WTC11 (cell line): ENCODE results near the gene EIF2S1. TPM values are rescaled to one million over a fixed set of nuclear protein-coding genes. Genes with fewer than 3 reads are reported as not detected.

Source experiments
- ATAC-seq: fragments of 200-7000 bp; cut with Tn5 transposase; 2 replicates; pipeline ENCODE4 v1.10.0; 2021; ENCODE audit warnings: mild to moderate bottlenecking, moderate library complexity
- CTCF ChIA-PET: fragments of 300-600 bp; sonication (Branson Sonifier 250); formaldehyde crosslinking; loops from one replicate; lab custom pipeline; 2021; ENCODE audit warnings: antibody characterized with exemption; lab: Charles Lee
- POLR2A ChIA-PET: fragments of 350-600 bp; sonication (Branson Sonifier 250); formaldehyde crosslinking; loops from one replicate; lab custom pipeline; 2021; ENCODE audit warnings: antibody characterized with exemption; lab: Charles Lee
- DNase-seq: peaks from one replicate; pipeline ENCODE4 v3.0.0; 2021; ENCODE audit warnings: low spot score
- H3K27ac Mint-ChIP-seq: 2 replicates; pipeline ENCODE4 v1.8.0; 2021; ENCODE audit warnings: mixed read lengths
- H3K27me3 Mint-ChIP-seq: 2 replicates; pipeline ENCODE4 v1.8.0; 2021; ENCODE audit warnings: low read depth, mild to moderate bottlenecking, moderate library complexity, mixed read lengths
- H3K36me3 Mint-ChIP-seq: 2 replicates; pipeline ENCODE4 v1.8.0; 2021; ENCODE audit warnings: mixed read lengths
- H3K4me1 Mint-ChIP-seq: 2 replicates; pipeline ENCODE4 v1.8.0; 2022; ENCODE audit warnings: mixed read lengths
- H3K4me3 Mint-ChIP-seq: 2 replicates; pipeline ENCODE4 v1.8.0; 2021; ENCODE audit warnings: mild to moderate bottlenecking, moderate library complexity, mixed read lengths
- H3K9me3 Mint-ChIP-seq: 2 replicates; pipeline ENCODE4 v1.8.0; 2021; ENCODE audit warnings: mixed read lengths
- ARID4B ChIP-seq: sonication (generic); formaldehyde crosslinking; IDR thresholded peaks from 2 replicates; pipeline ENCODE4 v1.8.0; 2023; ENCODE audit warnings: missing genetic modification reagents, mild to moderate bottlenecking, borderline replicate concordance
- ATF6 ChIP-seq: sonication (generic); formaldehyde crosslinking; IDR thresholded peaks from 2 replicates; pipeline ENCODE4 v1.8.1; 2023; ENCODE audit warnings: mild to moderate bottlenecking, missing genetic modification reagents
- E2F1 ChIP-seq: sonication (generic); formaldehyde crosslinking; IDR thresholded peaks from 2 replicates; pipeline ENCODE4 v1.8.0; 2022; ENCODE audit warnings: mild to moderate bottlenecking, missing genetic modification reagents
- E2F4 ChIP-seq: sonication (generic); formaldehyde crosslinking; IDR thresholded peaks from 2 replicates; pipeline ENCODE4 v1.8.1; 2022; ENCODE audit warnings: low read depth, mild to moderate bottlenecking, moderate library complexity, missing genetic modification reagents, borderline replicate concordance
- FOXK1 ChIP-seq: sonication (generic); formaldehyde crosslinking; IDR thresholded peaks from 2 replicates; pipeline ENCODE4 v1.8.0; 2022; ENCODE audit warnings: mild to moderate bottlenecking, moderate library complexity, missing genetic modification reagents
- FOXP1 ChIP-seq: sonication (generic); formaldehyde crosslinking; IDR thresholded peaks from 2 replicates; pipeline ENCODE4 v1.8.0; 2022; ENCODE audit warnings: missing genetic modification reagents, mild to moderate bottlenecking, moderate library complexity, borderline replicate concordance
- IRF2 ChIP-seq: sonication (generic); formaldehyde crosslinking; IDR thresholded peaks from 2 replicates; pipeline ENCODE4 v1.8.0; 2022; ENCODE audit warnings: low read depth, missing genetic modification reagents, borderline replicate concordance
- MLX ChIP-seq: sonication (generic); formaldehyde crosslinking; IDR thresholded peaks from 2 replicates; pipeline ENCODE4 v1.8.1; 2023; ENCODE audit warnings: mild to moderate bottlenecking, missing genetic modification reagents, moderate library complexity
- NR3C1 ChIP-seq: sonication (generic); formaldehyde crosslinking; conservative IDR thresholded peaks from 2 replicates; pipeline ENCODE4 v1.8.1; 2023; ENCODE audit warnings: low read depth, mild to moderate bottlenecking, missing genetic modification reagents
- PRDM15 ChIP-seq: sonication (generic); formaldehyde crosslinking; IDR thresholded peaks from 2 replicates; pipeline ENCODE4 v1.8.0; 2022; ENCODE audit warnings: missing genetic modification reagents
- RELA ChIP-seq: sonication (generic); formaldehyde crosslinking; IDR thresholded peaks from 2 replicates; pipeline ENCODE4 v1.8.1; 2022; ENCODE audit warnings: missing genetic modification reagents, mild to moderate bottlenecking, borderline replicate concordance
- SP1 ChIP-seq: sonication (generic); formaldehyde crosslinking; conservative IDR thresholded peaks from 2 replicates; pipeline ENCODE4 v1.8.1; 2022; ENCODE audit warnings: missing genetic modification reagents
- STAT6 ChIP-seq: sonication (generic); formaldehyde crosslinking; conservative IDR thresholded peaks from 2 replicates; pipeline ENCODE4 v1.8.1; 2023; ENCODE audit warnings: mild to moderate bottlenecking, low read depth, missing genetic modification reagents, moderate library complexity
- TEAD1 ChIP-seq: sonication (generic); formaldehyde crosslinking; IDR thresholded peaks from 2 replicates; pipeline ENCODE4 v1.8.0; 2022; ENCODE audit warnings: mild to moderate bottlenecking, missing genetic modification reagents
- TP53 ChIP-seq: sonication (generic); formaldehyde crosslinking; IDR thresholded peaks from 2 replicates; pipeline ENCODE4 v1.8.1; 2023; ENCODE audit warnings: mild to moderate bottlenecking, missing genetic modification reagents
- ZNF121 ChIP-seq: sonication (generic); formaldehyde crosslinking; IDR thresholded peaks from 2 replicates; pipeline ENCODE4 v1.8.0; 2023; ENCODE audit warnings: missing genetic modification reagents
- ZNF138 ChIP-seq: sonication (generic); formaldehyde crosslinking; conservative IDR thresholded peaks from 2 replicates; pipeline ENCODE4 v1.8.1; 2022; ENCODE audit warnings: mild to moderate bottlenecking, moderate library complexity, missing genetic modification reagents
- ZNF512 ChIP-seq: sonication (generic); formaldehyde crosslinking; IDR thresholded peaks from 2 replicates; pipeline ENCODE4 v1.8.1; 2022; ENCODE audit warnings: missing genetic modification reagents, borderline replicate concordance
- total RNA-seq: library from RNA; stranded (reverse); gene quantifications from 3 replicates; pipeline ENCODE4 v1.2.3, GENCODE V29; 2021

EIF2S1 gene
- total RNA-seq, 1 experiment from 2014 or later, result 137 TPM

- Mint-ChIP-seq H3K4me1 (peaks cover 12% of the 10 kb centered on the region), H3K4me3 (no peak overlapping the region), H3K36me3 (no peaks in the 10 kb centered on the region), H3K27ac (no peak overlapping the region), H3K27me3 (peaks cover 3% of the 10 kb centered on the region; the same call in 1 of the 2 replicates), H3K9me3 (no peaks in the 10 kb centered on the region)
- ChIA-PET POLR2A (interaction anchor here (0.8 kb wide), 1 partner anchor 89 kb away, joined by 3 read pairs; no protein-coding TSS in a partner anchor), CTCF (interaction anchor here (0.6 to 5.8 kb wide), 8 partner anchors 12 to 278 kb away, joined by 3 to 117 read pairs (median 23); no protein-coding TSS in a partner anchor)
- ATAC-seq, result no peak
- no peak for DNase-seq
- no peak for TF ChIP-seq ARID4B (CRISPR knock-in tag)
- TF ChIP-seq ZNF121 (CRISPR knock-in tag), result no peak
- no peak for TF ChIP-seq STAT6 (CRISPR knock-in tag)
- TF ChIP-seq FOXK1 (CRISPR knock-in tag), result no peak
- no peak for TF ChIP-seq ZNF512 (CRISPR knock-in tag)
- no peak for TF ChIP-seq ZNF138 (CRISPR knock-in tag)
- TF ChIP-seq RELA (CRISPR knock-in tag), result no peak
- TF ChIP-seq ATF6 (CRISPR knock-in tag), result no peak
- no peak for TF ChIP-seq IRF2
- no peak for TF ChIP-seq TEAD1
- TF ChIP-seq FOXP1 (CRISPR knock-in tag), result no peak
- no peak for TF ChIP-seq MLX (CRISPR knock-in tag)
- no peak for TF ChIP-seq NR3C1 (CRISPR knock-in tag)
- TF ChIP-seq PRDM15 (CRISPR knock-in tag), result no peak
- TF ChIP-seq E2F1, result no peak
- no peak for TF ChIP-seq SP1 (CRISPR knock-in tag)
- TF ChIP-seq TP53, result no peak
- TF ChIP-seq E2F4, result no peak
Observed at GRCh38 chr14:67425608-67426007, 65.5 kb downstream of the EIF2S1 start.
